RWPE2 (cell line): ENCODE results near the gene PPP1R2.
"Not testable (repeated sequence)": the region's sequence is repeated elsewhere in the genome, so short reads cannot be mapped to it uniquely, and the experiment has no call there.

Experiments used
- ATAC-seq: fragments of 200-7000 bp; cut with Tn5 transposase; 3 replicates; pipeline ENCODE4 v1.9.1; 2021; ENCODE audit warnings: low read depth
- DNase-seq: peaks from one replicate; pipeline ENCODE4 v3.0.0-alpha.2; 2020; ENCODE audit warnings: low spot score
- H3K27ac ChIP-seq: fragments of 450-650 bp; 2 replicates; pipeline ENCODE4 v1.5.1; 2017; ENCODE audit warnings: mild to moderate bottlenecking; ENCODE audit not compliant: poor library complexity, severe bottlenecking
- H3K27me3 ChIP-seq: fragments of 250-450 bp; sonication (Bioruptor Pico); 2 replicates; pipeline ENCODE4 v1.5.1; 2021; ENCODE audit warnings: mild to moderate bottlenecking, moderate library complexity; ENCODE audit not compliant: insufficient read depth, poor library complexity, severe bottlenecking
- H3K36me3 ChIP-seq: fragments of 250-450 bp; sonication (Bioruptor Pico); 2 replicates; pipeline ENCODE4 v1.5.1; 2020; ENCODE audit warnings: low read depth, mild to moderate bottlenecking, moderate library complexity
- H3K4me1 ChIP-seq: fragments of 250-450 bp; sonication (Bioruptor Pico); 2 replicates; pipeline ENCODE4 v1.5.1; 2021; ENCODE audit warnings: mild to moderate bottlenecking, moderate library complexity; ENCODE audit not compliant: insufficient read depth, poor library complexity, severe bottlenecking
- H3K4me3 ChIP-seq: fragments of 250-450 bp; sonication (Bioruptor Pico); 2 replicates; pipeline ENCODE4 v1.5.1; 2021; ENCODE audit warnings: mild to moderate bottlenecking, moderate library complexity; ENCODE audit not compliant: severe bottlenecking
- H3K9me3 ChIP-seq: fragments of 250-450 bp; sonication (Bioruptor Pico); 2 replicates; pipeline ENCODE4 v1.5.1; 2021; ENCODE audit warnings: mild to moderate bottlenecking, moderate library complexity; ENCODE audit not compliant: severe bottlenecking
- CTCF ChIP-seq: fragments of 450-650 bp; IDR thresholded peaks from one replicate; pipeline ENCODE4 v1.5.1; 2017; ENCODE audit warnings: mild to moderate bottlenecking, moderate library complexity; ENCODE audit not compliant: poor library complexity, severe bottlenecking

The PPP1R2 gene

GRCh38 chr3:195511136-195511535 is 32.0 kb downstream of the PPP1R2 start:
- ATAC-seq (no peak), DNase-seq (no peak)
- H3K4me3 ChIP-seq, result no peak overlapping the region
- H3K27ac ChIP-seq, result no peak overlapping the region
- H3K27me3 ChIP-seq, result no peaks in the 10 kb centered on the region
- peaks cover 15% of the 10 kb centered on the region for H3K36me3 ChIP-seq
- no peaks in the 10 kb centered on the region for H3K9me3 ChIP-seq
- no peak for TF ChIP-seq CTCF
- H3K4me1 ChIP-seq, result no peaks in the 10 kb centered on the region

DNA sequence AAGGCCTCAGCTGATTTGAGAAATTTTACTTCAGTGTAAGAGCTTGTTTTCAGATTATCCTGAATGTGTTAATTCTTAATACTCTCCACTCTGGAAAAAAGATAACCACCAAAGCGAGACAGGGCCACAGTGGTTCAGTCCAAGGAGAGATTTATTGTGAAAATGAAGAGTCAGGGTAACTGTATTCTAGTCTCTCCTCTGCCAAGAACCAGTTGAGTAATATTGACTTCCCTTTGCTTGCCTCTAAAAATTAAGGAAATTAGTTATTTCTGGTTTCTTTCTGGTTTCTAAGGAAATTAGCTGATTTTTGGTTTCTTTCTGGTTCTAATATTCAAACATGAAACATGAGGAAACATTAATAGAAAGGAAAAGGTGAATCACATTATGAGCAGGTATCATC is 34.9 kb downstream of the PPP1R2 start:
- H3K27ac ChIP-seq, result no peak overlapping the region
- H3K4me1 ChIP-seq, result no peaks in the 10 kb centered on the region
- no peaks in the 10 kb centered on the region for H3K27me3 ChIP-seq
- H3K4me3 ChIP-seq, result no peak overlapping the region
- no peak for ATAC-seq
- H3K9me3 ChIP-seq, result no peaks in the 10 kb centered on the region
- TF ChIP-seq CTCF, result no peak
- peaks cover under 1% of the 10 kb centered on the region; the same call in 1 of the 2 replicates for H3K36me3 ChIP-seq
- DNase-seq, result no peak

DNA sequence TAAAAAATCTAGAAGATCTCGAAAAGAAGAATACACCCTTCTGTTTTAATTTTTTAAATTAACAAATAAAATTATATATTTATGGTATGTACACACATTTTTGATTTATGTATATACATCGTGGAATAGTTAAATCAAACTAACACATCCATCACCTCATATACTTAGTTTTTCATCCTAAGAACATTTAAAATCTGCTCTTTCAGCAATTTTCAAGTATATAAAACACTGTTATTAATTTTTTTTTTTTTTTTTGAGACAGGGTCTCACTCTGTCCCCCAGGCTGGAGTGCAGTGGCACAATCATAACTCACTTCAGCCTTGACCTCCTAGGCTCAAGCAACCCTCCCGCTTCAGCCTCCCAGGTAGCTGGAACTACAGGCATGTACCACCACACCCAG is 67.5 kb downstream of the PPP1R2 start:
- no peak for TF ChIP-seq CTCF
- no peak for DNase-seq
- H3K9me3 ChIP-seq, result no peaks in the 10 kb centered on the region
- no peak overlapping the region for H3K27ac ChIP-seq
- H3K4me3 ChIP-seq, result no peak overlapping the region
- H3K4me1 ChIP-seq, result no peaks in the 10 kb centered on the region
- no peaks in the 10 kb centered on the region for H3K36me3 ChIP-seq
- H3K27me3 ChIP-seq, result peaks cover 12% of the 10 kb centered on the region
- no peak for ATAC-seq

DNA sequence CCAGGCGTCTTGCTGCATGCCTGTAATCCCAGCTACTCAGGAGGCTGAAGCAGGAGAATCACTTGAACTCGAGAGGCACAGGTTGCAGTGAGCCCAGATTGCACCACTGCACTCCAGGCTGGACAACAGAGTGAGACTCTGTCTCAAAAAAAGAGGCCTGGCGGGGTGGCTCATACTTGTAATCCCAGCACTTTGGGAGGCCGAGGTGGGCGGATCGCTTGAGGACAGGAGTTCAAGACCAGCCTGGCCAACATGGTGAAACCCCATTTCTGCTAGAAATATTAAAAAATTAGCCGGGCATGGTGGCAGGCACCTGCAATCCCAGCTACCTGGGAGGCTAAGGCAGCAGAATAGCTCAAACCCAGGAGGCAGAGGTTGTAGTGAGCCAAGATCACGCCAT is 68.0 kb downstream of the PPP1R2 start:
- H3K27me3 ChIP-seq, result peaks cover 12% of the 10 kb centered on the region
- H3K36me3 ChIP-seq, H3K4me3 ChIP-seq, DNase-seq, H3K9me3 ChIP-seq, H3K27ac ChIP-seq, H3K4me1 ChIP-seq, ATAC-seq: not testable (repeated sequence)

DNA sequence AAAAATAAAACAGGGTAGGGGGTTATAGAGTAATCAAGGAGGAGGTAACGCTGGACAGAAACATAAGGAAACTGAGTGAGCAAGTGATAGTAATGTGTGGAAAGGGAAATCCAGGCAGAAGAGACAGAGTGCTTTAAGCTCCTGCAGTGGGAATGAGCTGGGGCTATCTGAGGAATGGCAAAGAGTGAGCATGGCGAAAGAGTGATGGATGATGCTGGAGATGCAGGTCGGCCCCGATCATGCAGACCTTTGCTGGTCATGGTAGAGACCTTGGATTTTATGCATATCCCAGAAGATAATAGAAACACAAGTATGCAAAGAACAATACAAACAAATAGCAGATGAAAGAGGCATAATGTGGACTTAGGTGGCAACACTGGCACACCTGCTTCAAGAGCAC is 74.3 kb downstream of the PPP1R2 start:
- H3K27ac ChIP-seq, result no peak overlapping the region
- TF ChIP-seq CTCF, result no peak
- no peak overlapping the region for H3K4me3 ChIP-seq
- DNase-seq (no peak), ATAC-seq (no peak)
- H3K27me3 ChIP-seq, result no peaks in the 10 kb centered on the region
- H3K9me3 ChIP-seq, result no peaks in the 10 kb centered on the region
- no peaks in the 10 kb centered on the region for H3K4me1 ChIP-seq
- no peaks in the 10 kb centered on the region for H3K36me3 ChIP-seq
